ENCODE results near the gene ATP9A.
"Not testable (repeated sequence)": the region's sequence is repeated elsewhere in the genome, so short reads cannot be mapped to it uniquely, and the experiment has no call there.

The ATP9A gene, protein sequence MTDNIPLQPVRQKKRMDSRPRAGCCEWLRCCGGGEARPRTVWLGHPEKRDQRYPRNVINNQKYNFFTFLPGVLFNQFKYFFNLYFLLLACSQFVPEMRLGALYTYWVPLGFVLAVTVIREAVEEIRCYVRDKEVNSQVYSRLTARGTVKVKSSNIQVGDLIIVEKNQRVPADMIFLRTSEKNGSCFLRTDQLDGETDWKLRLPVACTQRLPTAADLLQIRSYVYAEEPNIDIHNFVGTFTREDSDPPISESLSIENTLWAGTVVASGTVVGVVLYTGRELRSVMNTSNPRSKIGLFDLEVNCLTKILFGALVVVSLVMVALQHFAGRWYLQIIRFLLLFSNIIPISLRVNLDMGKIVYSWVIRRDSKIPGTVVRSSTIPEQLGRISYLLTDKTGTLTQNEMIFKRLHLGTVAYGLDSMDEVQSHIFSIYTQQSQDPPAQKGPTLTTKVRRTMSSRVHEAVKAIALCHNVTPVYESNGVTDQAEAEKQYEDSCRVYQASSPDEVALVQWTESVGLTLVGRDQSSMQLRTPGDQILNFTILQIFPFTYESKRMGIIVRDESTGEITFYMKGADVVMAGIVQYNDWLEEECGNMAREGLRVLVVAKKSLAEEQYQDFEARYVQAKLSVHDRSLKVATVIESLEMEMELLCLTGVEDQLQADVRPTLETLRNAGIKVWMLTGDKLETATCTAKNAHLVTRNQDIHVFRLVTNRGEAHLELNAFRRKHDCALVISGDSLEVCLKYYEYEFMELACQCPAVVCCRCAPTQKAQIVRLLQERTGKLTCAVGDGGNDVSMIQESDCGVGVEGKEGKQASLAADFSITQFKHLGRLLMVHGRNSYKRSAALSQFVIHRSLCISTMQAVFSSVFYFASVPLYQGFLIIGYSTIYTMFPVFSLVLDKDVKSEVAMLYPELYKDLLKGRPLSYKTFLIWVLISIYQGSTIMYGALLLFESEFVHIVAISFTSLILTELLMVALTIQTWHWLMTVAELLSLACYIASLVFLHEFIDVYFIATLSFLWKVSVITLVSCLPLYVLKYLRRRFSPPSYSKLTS

DNA sequence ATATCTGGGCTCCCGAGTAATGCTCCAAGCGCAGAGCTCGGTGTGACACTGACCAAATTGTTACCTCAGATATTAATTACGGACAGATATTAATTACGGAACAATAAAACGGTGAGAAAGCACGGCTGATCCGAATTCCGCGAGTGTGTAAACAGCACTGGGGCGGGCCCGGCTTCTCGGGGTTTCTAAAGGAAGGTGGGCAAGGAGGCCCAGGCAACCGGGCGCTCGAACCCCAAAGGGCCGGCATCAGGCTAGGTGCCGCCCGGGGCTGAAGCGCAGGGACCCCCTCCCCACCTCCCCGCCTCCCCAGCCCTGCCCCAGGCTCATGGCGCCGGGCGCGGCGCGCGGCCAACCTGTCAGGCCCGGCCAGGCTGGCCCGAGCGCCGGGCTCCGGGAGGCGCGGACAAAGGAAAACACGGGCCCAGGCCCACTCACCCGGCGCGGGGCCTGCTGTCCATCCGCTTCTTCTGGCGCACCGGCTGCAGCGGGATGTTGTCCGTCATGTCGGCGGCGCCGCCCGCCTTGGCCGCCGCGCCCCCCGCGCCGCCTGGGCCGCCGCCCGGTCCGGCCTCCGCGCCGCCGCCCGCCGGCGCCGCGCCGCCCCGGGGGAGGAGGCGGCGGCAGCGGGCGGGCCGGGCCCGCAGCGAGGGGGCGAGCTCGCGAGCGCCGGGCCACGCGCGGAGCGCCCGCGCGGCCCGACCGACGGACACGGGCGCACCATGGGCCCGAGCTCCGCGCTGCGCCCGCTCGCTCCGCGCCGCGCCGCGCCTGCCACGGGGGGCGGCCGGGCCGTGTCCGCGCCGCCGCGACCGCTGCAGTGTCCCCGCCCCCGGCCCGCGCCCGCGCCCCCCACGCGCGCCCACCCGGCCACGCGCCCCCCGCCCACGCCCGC is at the start of gene ATP9A:
TSS of gene ATP9A (minus strand) at position 524 of the 892 bp plus-strand sequence. CDS start at position 503, 21 bp downstream.
- in situ Hi-C loops (cut with MboI; ENCODE audit: low sequenced_read_pairs), result no loop called here

DNA sequence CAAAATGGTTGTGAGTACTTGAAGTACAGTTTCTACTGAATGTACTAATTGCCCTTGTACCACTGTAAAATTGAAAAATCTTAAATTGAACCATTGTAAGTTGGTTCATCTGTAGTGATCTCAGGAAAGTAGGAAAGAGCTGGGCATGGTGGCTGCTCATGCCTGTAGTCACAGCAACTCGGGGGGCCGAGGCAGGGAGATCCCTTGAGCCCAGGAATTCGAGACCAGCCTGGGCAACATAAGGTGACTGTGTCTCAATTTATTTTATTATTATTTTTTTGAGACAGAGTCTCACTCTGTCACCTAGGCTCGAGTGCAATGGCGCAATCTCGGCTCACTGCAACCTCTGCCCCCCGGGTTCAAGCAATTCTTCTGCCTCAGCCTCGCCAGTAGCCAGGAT is 48.7 kb upstream of the ATP9A start:
- in situ Hi-C loops (cut with MboI; ENCODE audit: low sequenced_read_pairs), result not testable (repeated sequence)

DNA sequence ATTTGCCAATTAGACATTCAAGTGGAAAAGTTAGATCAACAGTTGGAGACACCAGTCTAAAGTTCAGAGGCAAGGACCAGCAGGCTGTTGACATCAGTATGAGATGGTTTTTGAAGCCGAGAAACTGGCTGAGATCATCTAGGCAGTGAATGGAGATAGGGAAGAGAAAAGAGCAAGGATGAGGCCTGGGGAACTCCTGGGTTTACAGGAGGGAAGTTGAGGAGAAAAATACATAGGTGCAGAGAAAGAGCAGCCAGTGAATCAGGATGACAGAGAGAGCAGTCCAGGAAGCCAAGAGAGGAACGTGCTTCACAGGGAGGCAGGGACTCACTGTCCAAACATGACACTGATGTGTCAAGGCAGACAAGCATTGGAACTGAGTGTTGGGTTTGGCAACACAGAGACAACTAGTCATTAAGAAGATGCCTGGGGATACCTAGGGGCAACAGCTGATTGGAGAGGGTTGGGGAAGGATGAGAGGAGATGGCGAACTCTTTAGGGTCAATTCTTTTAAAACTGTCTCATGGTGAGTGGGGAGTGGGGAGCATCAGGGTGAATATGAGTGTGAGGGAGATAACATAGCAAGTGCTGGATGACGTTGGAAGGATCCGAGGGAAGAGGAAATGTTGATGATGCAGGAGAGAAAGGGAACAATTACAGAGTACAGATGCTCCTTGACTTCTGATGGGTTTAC is 47.3 kb upstream of the ATP9A start:
- in situ Hi-C loops (cut with MboI; ENCODE audit: low sequenced_read_pairs), result no loop called here

DNA sequence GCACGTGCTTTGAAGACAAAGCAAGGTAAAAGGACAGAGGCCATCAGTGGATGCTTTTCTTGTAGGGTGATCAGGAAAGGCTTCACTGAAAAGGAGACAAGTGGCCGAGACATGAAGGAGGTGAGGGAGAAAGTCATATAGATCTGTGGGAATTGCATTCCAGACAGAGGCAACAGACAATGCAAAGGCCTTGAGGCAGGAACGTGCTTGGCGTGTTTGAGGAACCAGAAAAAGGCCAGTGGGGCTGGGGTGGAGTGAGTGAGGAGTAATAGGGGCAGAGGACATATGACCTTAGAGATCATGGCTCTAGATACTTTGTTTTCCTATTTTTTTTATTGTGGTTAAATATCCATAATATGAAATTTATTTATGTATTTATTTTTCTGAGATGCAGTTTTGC is 44.7 kb upstream of the ATP9A start:
- in situ Hi-C loops (cut with MboI; ENCODE audit: low sequenced_read_pairs), result no loop called here

DNA sequence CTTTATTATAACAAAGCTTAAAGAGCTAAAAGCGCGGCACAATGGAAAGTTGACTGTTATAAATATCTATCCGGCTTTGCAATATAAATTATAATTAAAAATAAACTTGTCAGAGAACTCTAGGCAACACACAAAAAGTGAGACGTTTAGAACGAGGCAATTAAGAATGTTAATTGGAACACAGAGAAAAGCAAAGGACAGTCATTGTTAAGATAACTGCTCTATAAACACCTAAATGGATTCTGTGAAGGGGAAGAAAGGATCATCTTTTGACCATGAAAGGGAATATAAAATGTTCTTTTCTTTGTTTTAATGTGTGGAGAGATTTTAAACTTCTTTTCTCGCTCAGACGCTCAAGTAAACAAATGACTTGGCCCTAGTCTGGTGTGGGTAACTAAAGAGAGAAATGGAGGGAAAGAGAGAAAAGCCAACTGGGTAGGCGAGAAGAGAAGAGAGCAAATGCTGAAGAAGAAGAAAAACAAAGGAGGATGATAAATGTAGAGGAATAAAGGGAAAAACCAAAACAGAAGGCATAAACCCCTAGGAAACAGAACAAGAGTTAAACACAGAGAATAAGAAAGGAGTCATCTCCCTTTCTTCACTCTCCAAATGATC is 43.4 kb upstream of the ATP9A start:
- in situ Hi-C loops (cut with MboI; ENCODE audit: low sequenced_read_pairs), result no loop called here

DNA sequence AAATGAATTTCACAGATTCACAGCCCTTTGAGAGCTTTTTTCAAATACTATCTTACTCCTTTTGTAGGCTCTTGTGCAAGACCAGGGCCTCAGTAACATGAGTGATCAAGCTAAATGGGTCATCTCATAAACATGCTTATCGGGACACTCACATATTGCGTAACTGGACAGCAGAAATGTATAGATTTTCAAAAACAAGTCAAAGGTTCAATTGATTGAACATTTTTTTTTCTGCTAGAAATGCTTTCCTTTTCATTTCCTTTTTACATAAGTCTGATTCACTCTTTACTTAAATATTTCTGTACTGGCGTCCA is 42.8 kb upstream of the ATP9A start:
- in situ Hi-C loops (cut with MboI; ENCODE audit: low sequenced_read_pairs), result no loop called here

DNA sequence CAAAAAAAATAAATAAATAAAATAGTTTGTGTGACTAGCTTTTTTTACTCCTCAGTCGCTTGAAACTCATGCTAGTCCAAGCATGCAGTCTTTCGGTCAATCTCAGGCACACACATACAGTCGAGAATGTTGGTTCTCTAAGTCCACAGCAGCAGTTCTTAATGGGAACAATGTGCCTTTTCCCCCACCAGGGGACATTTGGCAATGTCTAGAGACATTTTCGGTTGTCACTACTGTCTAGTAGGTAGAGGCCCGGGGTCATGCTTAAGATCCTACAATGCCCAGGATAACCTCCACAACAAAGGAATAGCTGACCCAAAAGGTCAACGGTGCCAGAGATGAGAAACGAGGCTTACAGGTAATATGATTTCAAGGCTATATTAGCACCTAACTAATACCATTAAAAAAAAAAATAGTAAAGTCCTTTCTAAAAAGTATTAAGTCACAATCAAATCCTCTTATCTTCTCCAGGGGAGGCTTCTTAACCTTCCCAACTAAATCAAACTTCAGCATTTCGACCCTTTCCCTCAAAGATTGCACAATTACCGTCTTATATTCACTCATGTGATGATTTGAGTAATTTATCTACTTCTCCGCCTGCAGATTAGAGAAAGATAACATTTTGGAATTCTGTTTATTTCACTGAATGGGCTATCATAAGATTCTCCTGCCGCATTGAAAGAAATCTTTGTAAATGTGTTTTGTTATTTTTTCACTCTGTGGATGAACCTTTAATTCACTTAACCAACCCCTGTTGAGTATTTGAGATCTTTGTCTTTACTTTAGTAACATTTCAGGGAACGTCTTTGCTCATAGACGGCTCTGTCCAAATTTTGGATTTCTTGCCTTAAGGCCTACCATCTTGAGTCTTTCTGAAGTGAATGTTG is 42.2 kb upstream of the ATP9A start:
- in situ Hi-C loops (cut with MboI; ENCODE audit: low sequenced_read_pairs), result no loop called here

DNA sequence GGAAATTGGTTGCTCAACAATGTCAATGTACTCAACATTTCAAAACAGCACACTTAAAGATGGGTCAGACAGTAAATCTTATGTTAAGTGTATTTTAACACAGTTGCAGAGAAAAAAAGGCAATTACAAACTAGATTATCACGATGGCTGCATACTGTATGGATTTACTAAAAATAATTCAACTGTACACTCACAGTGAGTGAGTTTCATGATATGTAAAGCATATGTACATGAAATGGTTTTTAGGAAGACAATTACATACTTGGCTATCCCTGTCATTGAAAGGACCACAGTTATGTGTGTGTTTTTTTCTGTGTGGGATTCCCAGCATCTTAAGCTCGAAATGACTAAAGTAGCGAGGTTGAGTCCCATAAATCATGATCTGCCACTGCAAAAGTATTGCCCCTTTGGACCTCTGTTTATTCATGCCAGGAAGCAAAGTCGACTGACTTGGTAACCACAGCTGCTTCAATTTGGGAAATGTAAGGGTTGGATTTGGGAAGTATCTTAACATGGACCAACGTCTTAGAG is 39.6 kb upstream of the ATP9A start:
- in situ Hi-C loops (cut with MboI; ENCODE audit: low sequenced_read_pairs), result no loop called here

DNA sequence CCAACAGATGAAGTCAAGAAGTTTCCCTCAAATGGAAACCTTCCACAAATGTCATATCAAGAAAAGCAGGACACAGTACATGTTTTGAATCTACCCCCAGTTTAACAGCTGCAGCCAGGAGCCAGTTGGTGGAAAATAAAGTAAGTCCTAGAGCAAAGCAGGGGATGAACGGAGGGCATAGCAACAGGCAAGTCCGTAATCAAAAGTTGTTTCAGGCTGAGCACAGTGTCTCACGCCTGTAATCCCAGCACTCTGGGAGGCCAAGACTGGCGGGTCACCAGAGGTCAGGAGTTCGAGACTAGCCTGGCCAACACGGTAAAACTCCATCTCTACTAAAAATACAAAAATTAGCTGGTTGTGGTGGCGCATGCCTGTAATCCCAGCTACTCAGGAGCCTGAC is 36.6 kb upstream of the ATP9A start:
- in situ Hi-C loops (cut with MboI; ENCODE audit: low sequenced_read_pairs), result no loop called here

DNA sequence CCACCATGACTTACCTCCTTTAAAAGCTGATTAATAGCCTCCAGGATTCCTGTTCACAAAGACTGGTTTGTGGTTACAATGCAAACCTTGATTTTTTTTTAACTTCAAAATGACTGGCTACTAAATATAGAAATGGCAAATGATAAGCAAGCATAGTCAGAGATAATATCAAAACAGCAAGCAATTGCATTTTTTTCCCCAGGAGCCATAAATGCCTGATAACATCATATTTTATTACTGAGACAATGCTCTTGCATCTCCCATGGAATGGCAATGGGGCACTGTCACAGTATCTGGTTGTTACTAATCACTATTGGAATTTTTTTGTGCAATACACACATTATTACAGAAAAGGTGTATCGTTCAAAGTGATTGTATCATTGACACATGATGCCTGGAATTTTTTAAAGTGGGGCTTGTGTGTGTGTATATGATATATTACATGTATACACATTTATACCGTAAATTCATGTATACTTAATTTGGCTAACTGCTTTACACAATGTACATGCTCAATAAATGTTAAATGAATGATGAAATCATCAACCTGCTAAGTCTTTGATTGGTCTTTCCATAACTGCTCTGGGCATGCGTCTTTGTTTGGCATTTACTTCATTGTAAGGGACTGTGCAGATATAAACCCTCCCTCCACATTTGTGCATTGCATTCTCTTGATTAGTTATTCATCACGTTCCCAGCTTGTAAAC is 35.1 kb upstream of the ATP9A start:
- in situ Hi-C loops (cut with MboI; ENCODE audit: low sequenced_read_pairs), result no loop called here

DNA sequence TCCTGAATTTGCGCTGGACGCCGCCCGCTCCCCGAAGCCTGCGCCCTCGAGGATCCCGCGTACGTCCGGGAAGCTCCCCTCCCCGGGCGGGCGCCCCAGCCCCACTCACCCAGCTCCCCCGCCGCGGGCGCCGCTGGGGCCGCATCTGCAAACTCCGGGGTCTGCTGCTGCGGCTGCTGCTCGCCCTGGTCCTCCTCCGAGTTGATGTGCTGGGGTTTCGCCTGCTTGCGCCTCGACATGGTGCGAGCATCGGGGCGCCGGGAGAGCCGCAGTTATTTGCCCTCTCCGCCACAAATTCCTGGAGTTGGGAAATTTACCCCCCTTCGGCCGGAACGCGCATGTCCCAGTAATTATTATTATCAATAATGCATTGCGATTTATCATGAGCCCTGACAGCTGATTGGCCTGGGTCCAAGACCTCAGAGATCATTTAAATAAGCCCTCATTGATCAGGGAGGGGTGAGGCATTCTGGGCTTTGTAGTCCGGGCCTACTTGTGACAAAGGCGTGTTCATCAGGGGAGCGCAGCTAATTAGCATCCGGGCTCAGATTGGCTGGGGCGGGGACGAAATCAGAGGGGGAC is 34.1 kb upstream of the ATP9A start, which contains the start of gene SALL4:
TSS of gene SALL4 (minus strand) at position 352 of the 582 bp plus-strand sequence. CDS start at position 239, 113 bp downstream.
- in situ Hi-C loops (cut with MboI; ENCODE audit: low sequenced_read_pairs), result no loop called here

DNA sequence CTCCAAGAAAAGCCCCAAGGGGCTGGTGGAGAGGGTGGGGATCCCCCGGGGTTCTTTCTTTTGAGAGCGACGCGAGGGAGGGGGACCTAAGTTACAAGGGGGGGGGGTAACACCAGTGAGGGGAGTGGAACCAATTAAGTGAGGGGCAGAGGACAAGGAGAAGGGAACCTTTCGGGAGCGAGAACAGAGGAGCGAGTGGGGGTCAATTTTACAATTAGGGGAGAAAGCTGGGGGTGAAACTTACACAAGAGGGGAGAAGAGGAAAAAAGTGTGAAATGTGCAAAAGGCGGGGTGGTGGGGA is 33.6 kb upstream of the ATP9A start:
- in situ Hi-C loops (cut with MboI; ENCODE audit: low sequenced_read_pairs), result no loop called here

DNA sequence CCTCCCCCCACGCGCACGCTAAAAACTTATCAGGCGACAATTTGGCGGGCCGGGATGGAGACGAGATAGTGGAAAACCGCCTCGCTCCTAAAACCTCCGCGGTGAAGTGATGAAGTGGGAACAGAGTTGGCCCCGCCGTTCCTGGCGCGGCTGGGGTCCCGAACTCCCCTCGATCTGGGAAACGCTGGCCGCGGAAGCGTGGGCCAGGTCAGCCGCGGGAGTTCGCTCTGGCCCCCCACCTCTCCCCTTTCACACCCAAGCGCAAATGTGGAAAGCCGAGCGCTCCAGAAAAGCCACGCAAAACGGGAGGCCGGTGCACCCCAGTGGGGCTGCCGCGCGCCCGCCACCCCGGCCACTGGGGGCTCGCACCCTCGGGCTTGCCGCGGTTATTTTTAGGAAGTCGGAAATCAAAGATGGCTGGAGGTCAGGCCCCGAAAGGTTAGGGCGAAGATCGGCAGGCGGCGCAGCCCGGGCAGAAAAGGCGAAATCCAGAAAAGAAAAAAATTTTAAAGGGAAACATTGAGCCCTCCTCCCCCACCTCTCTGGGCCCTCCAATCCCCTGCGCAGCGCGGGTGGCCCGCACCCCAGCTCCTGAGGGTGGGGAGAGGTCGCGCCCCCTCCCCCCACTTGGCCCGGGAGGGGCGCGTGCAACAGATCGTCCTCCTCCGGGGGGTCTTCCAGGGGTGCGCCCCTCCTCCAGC is 33.1 kb upstream of the ATP9A start:
- in situ Hi-C loops (cut with MboI; ENCODE audit: low sequenced_read_pairs), result no loop called here

DNA sequence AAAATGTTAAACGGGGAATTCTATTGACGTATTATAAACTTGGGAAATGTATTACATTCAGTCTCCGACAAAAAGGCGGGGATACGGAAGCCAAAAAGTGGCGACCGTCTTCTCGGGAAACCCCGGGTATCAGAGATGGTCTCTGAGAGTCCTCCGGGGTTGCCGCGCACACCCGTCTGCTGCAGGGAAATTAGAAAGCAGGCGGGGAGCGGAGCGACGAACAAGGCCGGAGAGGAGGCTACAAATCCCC is 32.6 kb upstream of the ATP9A start:
- in situ Hi-C loops (cut with MboI; ENCODE audit: low sequenced_read_pairs), result no loop called here

DNA sequence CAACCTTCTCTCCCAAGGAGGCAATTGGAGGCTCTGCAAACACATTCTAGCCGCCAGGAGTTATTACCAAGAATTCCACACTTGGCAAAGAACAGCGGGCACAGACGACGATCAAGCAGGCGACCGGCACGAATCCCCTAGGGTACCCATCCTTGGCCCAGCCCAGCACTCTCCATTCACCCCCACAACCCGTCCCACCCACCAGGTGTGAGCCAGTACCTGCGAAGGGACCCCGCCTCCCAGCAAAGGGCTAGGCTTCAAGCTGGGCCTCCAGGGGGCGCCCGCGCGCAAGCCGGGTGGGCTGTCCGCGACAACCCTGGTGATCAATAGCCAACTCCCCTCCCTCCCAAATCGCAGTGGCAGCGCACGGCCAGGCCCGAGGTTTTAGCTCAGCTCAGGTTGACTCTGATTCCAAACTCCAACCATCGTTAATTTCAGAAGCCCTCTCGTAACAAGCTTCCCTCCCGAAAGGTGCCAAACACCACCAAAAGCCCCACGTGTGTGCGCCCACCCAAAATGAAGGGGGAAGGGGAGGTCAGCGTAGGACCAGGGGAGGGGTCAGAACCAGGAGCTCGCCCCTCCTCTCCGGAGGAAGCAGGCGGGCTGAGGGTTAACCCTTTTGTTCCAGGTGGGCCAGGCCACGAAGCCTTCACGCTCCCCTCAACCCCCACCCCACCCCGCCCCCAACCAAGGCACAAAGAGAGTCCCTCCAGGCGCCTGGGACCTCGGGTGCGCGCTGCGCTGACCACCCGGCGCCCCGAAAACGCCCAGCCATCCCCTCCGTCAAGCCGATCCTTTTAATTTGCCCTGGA is 32.1 kb upstream of the ATP9A start:
- in situ Hi-C loops (cut with MboI; ENCODE audit: low sequenced_read_pairs), result no loop called here

DNA sequence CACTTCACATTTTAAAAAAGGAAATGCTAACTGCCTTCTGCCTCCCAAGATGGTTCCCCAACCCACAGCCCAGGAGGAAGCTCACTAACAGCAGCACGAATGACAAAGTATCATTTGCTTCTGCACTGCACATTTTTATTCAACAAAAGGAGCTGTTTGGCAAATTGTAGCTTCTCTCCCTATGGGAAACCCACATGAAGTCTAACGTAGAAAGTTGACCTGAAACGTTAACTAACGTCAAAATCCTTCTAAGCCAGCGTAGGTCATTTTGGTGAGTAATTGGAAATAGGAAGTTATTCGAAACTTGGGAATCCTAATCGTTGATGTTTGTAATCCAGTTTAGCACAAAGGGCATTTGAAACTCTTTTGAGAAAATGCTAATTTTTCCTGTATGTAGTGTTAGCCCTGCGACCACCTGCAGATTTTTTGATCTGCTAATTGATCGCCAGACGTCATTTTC is 31.2 kb upstream of the ATP9A start:
- in situ Hi-C loops (cut with MboI; ENCODE audit: low sequenced_read_pairs), result no loop called here

Data from HL-60/S4 treated with phorbol 12-myristate 13-acetate at 8.2 ng/mL for 4 days and 3 days (cell line).